COLO829 (cell line): ENCODE measurements around the gene ELP5.

Source experiments
- DNase-seq: peaks from one replicate; pipeline ENCODE4 v3.0.0; 2012; ENCODE audit warnings: low spot score

Gene ELP5

GRCh38 chr17:7256766-7257456, 4.9 kb downstream of the ELP5 start:
- no peak for DNase-seq

- no peak for DNase-seq
Measured at GRCh38 chr17:7258731-7259554, 6.9 kb downstream of the ELP5 start.

- DNase-seq, result no peak
Measured at GRCh38 chr17:7259555-7259889, 7.5 kb downstream of the ELP5 start.

- DNase-seq, result no peak
Measured at GRCh38 chr17:7260151-7260550, 8.1 kb downstream of the ELP5 start.

- DNase-seq, result no peak
Measured at GRCh38 chr17:7260651-7261378, 8.8 kb downstream of the ELP5 start.

GRCh38 chr17:7261379-7262191, 9.6 kb downstream of the ELP5 start:
- DNase-seq, result no peak

GRCh38 chr17:7262192-7262934, 10.3 kb downstream of the ELP5 start, which contains the start of gene CLDN7:
TSS of gene CLDN7 (minus strand) at chr17:7262478. CDS start at chr17:7262043, 435 bp downstream.
- no peak for DNase-seq

- DNase-seq, result no peak
Measured at GRCh38 chr17:7262935-7263800, 11.2 kb downstream of the ELP5 start.

GRCh38 chr17:7263801-7264078, 11.7 kb downstream of the ELP5 start:
- DNase-seq, result no peak

- no peak for DNase-seq
Measured at GRCh38 chr17:7266784-7267183, 14.8 kb downstream of the ELP5 start.

- DNase-seq, result no peak
Measured at GRCh38 chr17:7279448-7279847, 27.4 kb downstream of the ELP5 start.

GRCh38 chr17:7280519-7281073, 28.6 kb downstream of the ELP5 start:
- peak; percentile 95 for DNase-seq

GRCh38 chr17:7281074-7281952, 29.3 kb downstream of the ELP5 start, which contains the start of gene SLC2A4:
TSS of gene SLC2A4 (plus strand) at chr17:7281718. CDS start at chr17:7281935, 217 bp downstream.
- DNase-seq, result peak; percentile 99

- no peak for DNase-seq
Measured at GRCh38 chr17:7281953-7282751, 30.1 kb downstream of the ELP5 start.

- no peak for DNase-seq
Measured at GRCh38 chr17:7282752-7283321, 30.8 kb downstream of the ELP5 start.

- no peak for DNase-seq
Measured at GRCh38 chr17:7283471-7284216, 31.6 kb downstream of the ELP5 start.

GRCh38 chr17:7284911-7285310, 32.9 kb downstream of the ELP5 start:
- DNase-seq, result no peak
